Suprapubic skin (tissue), 4 donors: ENCODE data around the gene SNX8. TPM values are rescaled to one million over a fixed set of nuclear protein-coding genes. Genes with fewer than 3 reads are reported as not detected.
"Not testable (repeated sequence)": the region's sequence is repeated elsewhere in the genome, so short reads cannot be mapped to it uniquely, and the experiment has no call there.

Experiments used
- DNase-seq, 2 donors: peaks; one replicate each; pipeline ENCODE4 v3.0.0-alpha.2; 2019; ENCODE audit warnings: low spot score in 2 of 2
- H3K27ac ChIP-seq: fragments of 200-600 bp; sonication (generic); one replicate; pipeline ENCODE4 v1.5.1; 2019
- H3K27me3 ChIP-seq: fragments of 200-600 bp; sonication (generic); one replicate; pipeline ENCODE4 v1.5.1; 2019
- H3K36me3 ChIP-seq: fragments of 200-600 bp; sonication (generic); one replicate; pipeline ENCODE4 v1.5.1; 2019
- H3K4me1 ChIP-seq: fragments of 200-600 bp; sonication (generic); one replicate; pipeline ENCODE4 v1.5.1; 2019
- H3K4me3 ChIP-seq: fragments of 200-600 bp; sonication (generic); one replicate; pipeline ENCODE4 v1.5.1; 2019; ENCODE audit warnings: mild to moderate bottlenecking
- H3K9me3 ChIP-seq: fragments of 200-600 bp; sonication (generic); one replicate; pipeline ENCODE4 v1.5.1; 2019
- EP300 ChIP-seq: sonication (generic); formaldehyde crosslinking; IDR thresholded peaks from one replicate; pipeline ENCODE4 v1.6.1; 2017; ENCODE audit warnings: antibody characterized with exemption
- POLR2A ChIP-seq, 2 donors: fragments of 450-650 bp; IDR thresholded peaks; one replicate each; pipeline ENCODE4 v1.6.1; 2017; ENCODE audit warnings: antibody characterized with exemption in 2 of 2, mild to moderate bottlenecking in 2 of 2, moderate library complexity in 2 of 2
- POLR2AphosphoS5 ChIP-seq, 3 donors: sonication (generic); formaldehyde crosslinking; IDR thresholded peaks; one replicate each; pipeline ENCODE4 v1.6.1; 2017; ENCODE audit warnings: antibody characterized with exemption in 3 of 3
- WGBS: methylation state at CpG from one replicate; pipeline ENCODE4 v1.1.5; 2018; 5-methylcytosine and 5-hydroxymethylcytosine counted together
- total RNA-seq, 4 donors: library from RNA; depleted of rRNA; stranded (reverse); fragments of >200 nt; gene quantifications; one replicate each; pipeline ENCODE4 v1.1.0, GENCODE V29; 2016
- TF ChIP-seq, protein P1 (sequence below), 2 donors: fragments of 200-600 bp in 1 of 2; fragments of 450-650 bp in 1 of 2; sonication (generic) in 1 of 2; IDR thresholded peaks; one replicate each; pipeline ENCODE4 v1.5.1; 2016 to 2019; ENCODE audit warnings: antibody characterized with exemption in 2 of 2, mild to moderate bottlenecking in 1 of 2, moderate library complexity in 1 of 2

SNX8 gene
- total RNA-seq, 4 donors from 2014 or later, result 13.7 to 35.1 (median 19.3) TPM

DNA sequence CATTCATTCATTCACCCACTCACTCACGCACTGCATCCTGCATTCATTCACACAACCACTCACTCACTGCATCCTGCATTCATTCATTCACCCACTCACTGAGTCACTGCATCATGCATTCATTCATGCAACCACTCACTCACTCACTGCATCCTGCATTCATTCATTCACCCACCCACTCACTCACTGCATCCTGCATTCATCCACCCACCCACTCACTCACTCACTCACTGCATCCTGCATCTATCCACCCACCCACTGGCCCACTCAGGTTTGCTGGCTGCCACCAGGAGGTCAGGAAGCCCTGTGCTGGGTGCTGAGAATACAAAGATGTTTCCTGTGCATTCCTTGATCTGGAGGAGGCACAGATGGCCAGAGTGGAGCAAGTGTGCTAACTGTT lies 2.3 kb upstream of the SNX8 start:
- WGBS, result 86% methylated on average over 1 of the region's 1 CpG
- TF ChIP-seq EP300 (no peak), POLR2A (IDR thresholded peaks at IDR 0.05) (no peak), POLR2AphosphoS5 (IDR thresholded peaks at IDR 0.05) (no peak)
- TF ChIP-seq, protein P1, sequence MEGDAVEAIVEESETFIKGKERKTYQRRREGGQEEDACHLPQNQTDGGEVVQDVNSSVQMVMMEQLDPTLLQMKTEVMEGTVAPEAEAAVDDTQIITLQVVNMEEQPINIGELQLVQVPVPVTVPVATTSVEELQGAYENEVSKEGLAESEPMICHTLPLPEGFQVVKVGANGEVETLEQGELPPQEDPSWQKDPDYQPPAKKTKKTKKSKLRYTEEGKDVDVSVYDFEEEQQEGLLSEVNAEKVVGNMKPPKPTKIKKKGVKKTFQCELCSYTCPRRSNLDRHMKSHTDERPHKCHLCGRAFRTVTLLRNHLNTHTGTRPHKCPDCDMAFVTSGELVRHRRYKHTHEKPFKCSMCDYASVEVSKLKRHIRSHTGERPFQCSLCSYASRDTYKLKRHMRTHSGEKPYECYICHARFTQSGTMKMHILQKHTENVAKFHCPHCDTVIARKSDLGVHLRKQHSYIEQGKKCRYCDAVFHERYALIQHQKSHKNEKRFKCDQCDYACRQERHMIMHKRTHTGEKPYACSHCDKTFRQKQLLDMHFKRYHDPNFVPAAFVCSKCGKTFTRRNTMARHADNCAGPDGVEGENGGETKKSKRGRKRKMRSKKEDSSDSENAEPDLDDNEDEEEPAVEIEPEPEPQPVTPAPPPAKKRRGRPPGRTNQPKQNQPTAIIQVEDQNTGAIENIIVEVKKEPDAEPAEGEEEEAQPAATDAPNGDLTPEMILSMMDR (IDR thresholded peaks at IDR 0.05), result no peak

DNA sequence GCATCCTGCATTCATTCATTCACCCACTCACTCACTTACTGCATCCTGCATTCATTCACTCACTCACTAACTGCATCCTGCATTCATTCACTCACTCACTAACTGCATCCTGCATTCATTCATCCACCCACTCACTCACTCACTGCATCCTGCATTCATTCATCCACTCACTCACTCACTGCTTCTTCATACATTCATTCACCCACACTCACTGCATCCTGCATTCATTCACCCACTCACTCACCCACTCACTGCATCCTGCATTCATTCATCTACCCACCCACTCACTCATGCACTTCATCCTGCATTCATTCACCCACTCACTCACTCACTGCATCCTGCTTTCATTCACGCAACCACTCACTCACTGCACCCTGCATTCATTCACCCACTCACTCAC lies 1.5 kb upstream of the SNX8 start:
- peaks cover 27% of the 10 kb centered on the region for H3K4me1 ChIP-seq

More for the DNA sequence above, 2.3 kb upstream of the SNX8 start:
- Histone ChIP-seq H3K36me3 (no peaks in the 10 kb centered on the region), H3K4me3 (no peak overlapping the region), H3K27ac (no peak overlapping the region), H3K27me3 (no peaks in the 10 kb centered on the region), H3K4me1 (peaks cover 27% of the 10 kb centered on the region), H3K9me3 (no peaks in the 10 kb centered on the region)
- no peak for DNase-seq

DNA sequence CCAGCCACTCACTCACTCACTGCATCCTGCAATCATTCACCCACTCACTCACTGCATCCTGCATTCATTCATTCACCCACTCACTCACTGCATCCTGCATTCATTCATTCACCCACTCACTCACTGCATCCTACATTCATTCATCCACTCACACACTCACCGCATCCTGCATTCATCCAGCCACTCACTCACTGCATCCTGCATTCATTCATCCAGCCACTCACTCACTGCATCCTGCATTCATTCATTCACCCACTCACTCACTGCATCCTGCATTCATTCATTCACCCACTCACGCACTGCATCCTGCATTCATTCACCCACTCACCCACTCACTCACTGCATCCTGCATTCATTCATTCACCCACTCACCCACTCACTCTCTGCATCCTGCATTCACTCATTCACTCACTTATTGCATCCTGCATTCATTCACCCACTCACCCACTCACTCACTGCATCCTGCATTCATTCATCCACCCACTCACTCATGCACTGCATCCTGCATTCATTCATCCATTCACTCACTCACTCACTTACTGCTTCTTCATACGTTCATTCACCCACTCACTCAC lies 802 bp upstream of the SNX8 start:
- H3K36me3 ChIP-seq, H3K27me3 ChIP-seq, H3K9me3 ChIP-seq, DNase-seq, H3K27ac ChIP-seq: not testable (repeated sequence)
- peaks cover 27% of the 10 kb centered on the region for H3K4me1 ChIP-seq
- 82% methylated on average over 3 of the region's 3 CpGs for WGBS
- peak overlapping the region; percentile 98 for H3K4me3 ChIP-seq

More for the DNA sequence above, 1.5 kb upstream of the SNX8 start:
- no peaks in the 10 kb centered on the region for H3K9me3 ChIP-seq
- WGBS, result 79% methylated on average over 1 of the region's 1 CpG
- no peaks in the 10 kb centered on the region for H3K27me3 ChIP-seq
- TF ChIP-seq POLR2A (IDR thresholded peaks at IDR 0.05), result no peak
- no peak for TF ChIP-seq POLR2AphosphoS5 (IDR thresholded peaks at IDR 0.05)
- TF ChIP-seq, protein P1 (IDR thresholded peaks at IDR 0.05), result no peak
- no peak for TF ChIP-seq EP300
- DNase-seq, result no peak
- no peak overlapping the region for H3K27ac ChIP-seq
- no peaks in the 10 kb centered on the region for H3K36me3 ChIP-seq
- no peak overlapping the region for H3K4me3 ChIP-seq

DNA sequence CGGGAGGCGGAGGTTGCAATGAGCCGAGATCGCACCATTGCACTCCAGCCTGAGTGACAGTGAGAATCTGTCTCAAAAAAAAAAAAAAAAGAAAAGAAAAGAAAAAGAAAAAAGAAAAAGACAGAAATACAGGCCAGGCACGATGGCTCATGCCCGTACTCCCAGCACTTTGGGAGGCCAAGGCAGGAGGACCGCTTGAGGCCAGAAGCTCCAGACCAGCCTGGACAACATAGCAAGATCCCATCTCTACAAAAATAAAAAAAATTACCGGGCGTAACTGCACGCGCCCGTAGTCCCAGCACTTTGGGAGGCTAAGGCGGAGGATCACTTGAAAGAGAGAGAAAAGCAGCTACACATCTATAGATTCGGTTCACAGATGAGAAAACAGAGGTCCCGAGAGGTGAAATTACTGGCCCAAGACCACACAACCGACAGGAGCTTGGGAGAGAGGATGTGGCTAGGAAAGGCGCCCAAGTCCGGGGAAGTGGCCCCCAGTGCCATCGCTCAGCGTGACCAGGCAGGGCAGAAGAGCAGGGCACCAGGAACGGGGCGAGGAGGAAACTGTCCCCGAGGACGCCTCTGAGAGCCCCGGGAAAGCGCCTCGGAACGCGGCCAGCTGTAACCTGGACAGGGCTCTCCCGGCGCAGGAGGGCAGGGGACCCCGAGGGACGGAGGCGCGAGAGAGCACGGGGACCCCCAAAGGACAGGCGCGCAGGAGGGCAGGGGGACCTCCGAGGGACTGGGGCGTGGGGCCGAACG lies 612 bp downstream of the SNX8 start:
- 30% methylated on average over 28 of the region's 42 CpGs for WGBS
- Histone ChIP-seq H3K4me1 (peaks cover 30% of the 10 kb centered on the region), H3K4me3 (peak overlapping the region; percentile 98), H3K9me3 (no peaks in the 10 kb centered on the region), H3K27ac (peak overlapping the region; percentile 91), H3K27me3 (no peaks in the 10 kb centered on the region), H3K36me3 (no peaks in the 10 kb centered on the region)
- peak in 1 of 2 donors; percentile 73 for DNase-seq
- TF ChIP-seq, protein P1 (IDR thresholded peaks at IDR 0.05), result no peak
- TF ChIP-seq EP300 (no peak), POLR2A (IDR thresholded peaks at IDR 0.05) (no peak), POLR2AphosphoS5 (IDR thresholded peaks at IDR 0.05) (no peak)

DNA sequence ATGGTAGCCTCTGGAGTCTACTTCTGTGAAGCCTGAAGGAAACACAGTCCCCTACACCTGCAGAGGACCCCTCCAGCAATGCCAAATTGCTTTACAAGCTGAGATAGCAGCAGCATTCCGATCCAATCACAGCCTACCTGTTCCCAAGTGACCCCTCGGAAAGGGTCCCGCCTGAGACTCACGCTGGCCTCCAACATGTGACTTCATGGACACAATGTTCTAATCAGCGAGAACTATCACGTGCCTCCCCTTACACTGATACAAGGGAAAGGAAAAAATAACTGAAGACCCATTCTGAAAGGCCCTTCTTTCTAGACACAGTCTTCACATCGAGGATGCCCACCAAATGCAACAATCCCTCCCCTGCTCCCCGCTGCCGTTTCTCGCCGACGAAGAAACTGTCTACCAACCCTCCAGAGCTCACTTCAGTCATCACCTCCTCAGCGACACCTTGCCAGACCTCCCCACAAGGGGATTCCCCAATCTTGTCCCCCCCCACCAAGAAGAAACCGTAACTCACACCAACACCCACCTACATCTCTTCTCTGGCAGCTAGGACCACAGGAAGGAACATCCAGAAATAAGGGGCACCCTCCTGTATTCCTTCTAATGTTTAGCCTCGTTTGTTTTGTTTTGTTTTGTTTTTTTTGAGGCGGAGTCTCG lies 1.8 kb downstream of the SNX8 start:
- 84% methylated on average over 17 of the region's 17 CpGs for WGBS
- DNase-seq, result no peak
- H3K4me3 ChIP-seq, result peak overlapping the region; percentile 98
- TF ChIP-seq EP300, result no peak
- TF ChIP-seq, protein P1 (IDR thresholded peaks at IDR 0.05), result no peak
- no peak for TF ChIP-seq POLR2A (IDR thresholded peaks at IDR 0.05)
- TF ChIP-seq POLR2AphosphoS5 (IDR thresholded peaks at IDR 0.05), result no peak
- peak overlapping the region; percentile 35 for H3K27ac ChIP-seq
- no peaks in the 10 kb centered on the region for H3K36me3 ChIP-seq
- peaks cover 30% of the 10 kb centered on the region for H3K4me1 ChIP-seq
- no peaks in the 10 kb centered on the region for H3K9me3 ChIP-seq
- no peaks in the 10 kb centered on the region for H3K27me3 ChIP-seq
